ENCODE data around the gene NDUFS1. TPM values are rescaled to one million over a fixed set of nuclear protein-coding genes. Genes with fewer than 3 reads are reported as not detected.
"Not testable (repeated sequence)": the region's sequence is repeated elsewhere in the genome, so short reads cannot be mapped to it uniquely, and the experiment has no call there.

The NDUFS1 gene
- total and polyA plus RNA-seq, 9 donors: 17.3 to 86.7 (median 58.3) TPM

DNA sequence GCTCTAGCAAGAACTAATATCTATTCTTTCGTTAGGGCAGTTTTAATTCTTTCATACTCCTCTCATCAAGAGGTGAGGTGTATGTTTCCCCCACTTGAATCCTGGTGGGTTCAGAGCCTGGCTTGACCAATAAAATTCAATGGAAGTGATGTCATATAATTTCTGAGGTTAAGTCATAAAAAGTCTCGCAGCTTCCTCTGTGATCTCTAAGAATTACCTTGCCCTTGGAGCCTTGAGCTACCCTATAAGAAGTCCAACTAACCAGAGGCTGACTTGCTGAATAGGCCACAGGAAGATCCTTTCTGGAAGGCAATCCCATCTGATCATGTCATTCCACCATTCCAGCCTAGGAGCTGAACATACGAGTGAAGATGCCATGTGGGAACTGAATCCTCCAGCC lies 47.1 kb downstream of the NDUFS1 start:
- H3K4me1 ChIP-seq (ENCODE audit: insufficient read depth): no peaks in the 10 kb centered on the region
- H3K27ac ChIP-seq: no peak overlapping the region
- TF ChIP-seq, protein P1, sequence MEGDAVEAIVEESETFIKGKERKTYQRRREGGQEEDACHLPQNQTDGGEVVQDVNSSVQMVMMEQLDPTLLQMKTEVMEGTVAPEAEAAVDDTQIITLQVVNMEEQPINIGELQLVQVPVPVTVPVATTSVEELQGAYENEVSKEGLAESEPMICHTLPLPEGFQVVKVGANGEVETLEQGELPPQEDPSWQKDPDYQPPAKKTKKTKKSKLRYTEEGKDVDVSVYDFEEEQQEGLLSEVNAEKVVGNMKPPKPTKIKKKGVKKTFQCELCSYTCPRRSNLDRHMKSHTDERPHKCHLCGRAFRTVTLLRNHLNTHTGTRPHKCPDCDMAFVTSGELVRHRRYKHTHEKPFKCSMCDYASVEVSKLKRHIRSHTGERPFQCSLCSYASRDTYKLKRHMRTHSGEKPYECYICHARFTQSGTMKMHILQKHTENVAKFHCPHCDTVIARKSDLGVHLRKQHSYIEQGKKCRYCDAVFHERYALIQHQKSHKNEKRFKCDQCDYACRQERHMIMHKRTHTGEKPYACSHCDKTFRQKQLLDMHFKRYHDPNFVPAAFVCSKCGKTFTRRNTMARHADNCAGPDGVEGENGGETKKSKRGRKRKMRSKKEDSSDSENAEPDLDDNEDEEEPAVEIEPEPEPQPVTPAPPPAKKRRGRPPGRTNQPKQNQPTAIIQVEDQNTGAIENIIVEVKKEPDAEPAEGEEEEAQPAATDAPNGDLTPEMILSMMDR (IDR thresholded peaks at IDR 0.05): no peak
- no peak for TF ChIP-seq EP300 (IDR thresholded peaks at IDR 0.05)
- no peak for TF ChIP-seq POLR2A (IDR thresholded peaks at IDR 0.05)
- H3K36me3 ChIP-seq: no peaks in the 10 kb centered on the region
- no peak overlapping the region for H3K4me3 ChIP-seq
- intact Hi-C loops (cut with DNase I): no loop called here
- DNase-seq: no peak
- H3K27me3 ChIP-seq: no peaks in the 10 kb centered on the region
- WGBS, 3 donors: 96 to 99% (median 97%) methylated on average over 3 of the region's 3 CpGs
- H3K9me3 ChIP-seq: no peaks in the 10 kb centered on the region

DNA sequence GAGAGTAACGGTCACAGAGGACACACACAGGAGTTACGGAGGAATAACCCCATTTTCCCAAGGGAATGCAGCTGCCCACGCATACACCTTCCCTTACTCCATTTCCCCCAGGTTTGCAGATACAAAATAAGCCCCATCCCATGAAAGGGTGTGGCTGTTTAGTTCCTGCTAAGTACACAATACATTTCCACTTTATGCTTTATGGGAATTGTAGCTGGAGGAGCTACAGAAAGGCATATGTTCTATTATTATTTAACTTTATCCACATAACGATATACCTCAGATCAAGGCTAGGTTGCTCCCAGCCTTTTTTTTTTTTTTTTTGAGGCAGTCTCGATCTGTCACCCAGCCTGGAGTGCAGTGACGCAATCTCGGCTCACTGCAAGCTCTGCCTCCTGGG lies 50.5 kb downstream of the NDUFS1 start:
- no peak for TF ChIP-seq EP300 (IDR thresholded peaks at IDR 0.05)
- TF ChIP-seq, protein P1 (IDR thresholded peaks at IDR 0.05): no peak
- no peak for TF ChIP-seq POLR2A (IDR thresholded peaks at IDR 0.05)
- DNase-seq: no peak
- Histone ChIP-seq H3K4me1 (ENCODE audit: insufficient read depth) (no peaks in the 10 kb centered on the region), H3K9me3 (no peaks in the 10 kb centered on the region), H3K36me3 (no peaks in the 10 kb centered on the region), H3K27ac (no peak overlapping the region), H3K4me3 (no peak overlapping the region), H3K27me3 (no peaks in the 10 kb centered on the region)
- intact Hi-C loops (cut with DNase I): no loop called here
- 74 to 83% (median 77%) methylated on average over 7 of the region's 7 CpGs for WGBS, 3 donors

DNA sequence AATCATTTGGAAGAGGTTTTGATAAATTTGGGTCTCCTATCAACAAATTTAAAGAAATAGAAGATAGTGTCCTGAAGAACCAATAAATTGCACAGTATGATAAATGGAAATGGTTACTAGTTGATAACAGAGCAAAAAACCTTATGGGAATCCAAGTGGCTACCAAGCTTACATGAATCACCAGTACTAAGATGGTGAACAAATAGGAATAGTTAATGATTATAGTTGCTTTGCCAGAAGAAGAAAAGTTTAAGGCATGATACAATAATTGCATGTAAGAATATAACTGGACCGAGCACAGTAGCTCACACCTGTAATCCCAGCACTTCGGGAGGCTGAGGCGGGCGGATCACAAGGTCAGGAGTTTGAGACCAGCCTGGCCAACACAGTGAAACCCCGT lies 53.7 kb downstream of the NDUFS1 start:
- Histone ChIP-seq H3K4me1 (ENCODE audit: insufficient read depth) (no peaks in the 10 kb centered on the region), H3K4me3 (no peak overlapping the region), H3K9me3 (no peaks in the 10 kb centered on the region), H3K27me3 (no peaks in the 10 kb centered on the region), H3K27ac (no peak overlapping the region), H3K36me3 (no peaks in the 10 kb centered on the region)
- no peak for TF ChIP-seq EP300 (IDR thresholded peaks at IDR 0.05)
- TF ChIP-seq, protein P1 (IDR thresholded peaks at IDR 0.05): no peak
- no peak for TF ChIP-seq POLR2A (IDR thresholded peaks at IDR 0.05)
- DNase-seq: no peak
- intact Hi-C loops (cut with DNase I): no loop called here
- 95 to 98% (median 96%) methylated on average over 5 of the region's 5 CpGs for WGBS, 3 donors

DNA sequence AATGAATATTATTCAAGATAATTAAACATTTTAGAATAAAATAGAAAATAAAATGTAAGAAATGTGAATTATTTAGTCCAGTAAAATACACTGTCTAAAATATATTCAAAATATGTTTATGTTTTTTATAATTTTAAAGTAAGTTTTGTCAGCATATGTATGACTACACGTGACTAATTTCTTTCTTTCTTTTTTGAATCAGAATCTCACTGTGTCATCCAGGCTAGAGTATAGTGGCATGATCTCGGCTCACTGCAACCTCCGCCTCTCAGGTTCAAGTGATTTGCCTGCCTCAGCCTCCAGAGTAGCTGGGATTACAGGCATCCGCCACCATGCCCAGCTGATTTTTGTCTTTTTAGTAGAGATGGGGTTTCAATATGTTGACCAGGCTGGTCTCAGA lies 54.2 kb downstream of the NDUFS1 start:
- DNase-seq: no peak
- H3K27ac ChIP-seq: no peak overlapping the region
- H3K9me3 ChIP-seq: no peaks in the 10 kb centered on the region
- no peaks in the 10 kb centered on the region for H3K27me3 ChIP-seq
- TF ChIP-seq EP300 (IDR thresholded peaks at IDR 0.05) (no peak), POLR2A (IDR thresholded peaks at IDR 0.05) (no peak)
- TF ChIP-seq, protein P1 (IDR thresholded peaks at IDR 0.05): no peak
- no peaks in the 10 kb centered on the region for H3K4me1 ChIP-seq (ENCODE audit: insufficient read depth)
- H3K36me3 ChIP-seq: no peaks in the 10 kb centered on the region
- intact Hi-C loops (cut with DNase I): no loop called here
- 91 to 93% (median 92%) methylated on average over 4 of the region's 4 CpGs for WGBS, 3 donors
- no peak overlapping the region for H3K4me3 ChIP-seq

DNA sequence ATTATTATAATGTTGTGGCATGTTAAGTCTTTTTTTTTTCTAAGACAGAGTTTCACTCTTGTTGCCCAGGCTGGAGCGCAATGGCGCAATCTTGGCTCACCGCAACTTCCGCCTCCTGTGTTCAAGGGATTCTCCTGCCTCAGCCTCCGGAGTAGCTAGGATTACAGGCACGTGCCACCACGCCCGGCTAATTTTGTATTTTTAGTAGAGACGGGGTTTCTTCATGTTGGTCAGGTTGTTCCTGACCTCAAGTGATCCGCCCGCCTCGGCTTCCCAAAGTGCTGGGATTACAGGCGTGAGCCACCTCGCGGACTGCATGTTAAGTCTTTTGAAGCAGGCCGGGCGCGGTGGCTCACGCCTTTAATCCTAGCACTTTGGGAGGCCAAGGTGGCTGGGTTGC lies 60.4 kb downstream of the NDUFS1 start:
- H3K4me1 ChIP-seq (ENCODE audit: insufficient read depth); intact Hi-C loops (cut with DNase I); H3K36me3 ChIP-seq; H3K27ac ChIP-seq; H3K27me3 ChIP-seq; DNase-seq; H3K9me3 ChIP-seq; H3K4me3 ChIP-seq: not testable (repeated sequence)
- 96 to 98% (median 96%) methylated on average over 19 of the region's 19 CpGs for WGBS, 3 donors

Data from ovary (tissue), 9 donors.